HG03064 (cell line): ENCODE data around the gene SPPL3.
"Not testable (repeated sequence)": the region's sequence is repeated elsewhere in the genome, so short reads cannot be mapped to it uniquely, and the experiment has no call there.

Source experiments
- ATAC-seq: cut with Tn5 transposase; IDR thresholded peaks from one replicate; pipeline ENCODE4 v1.9.1; 2021; ENCODE audit warnings: low read depth; ENCODE audit not compliant: unreplicated experiment

Gene SPPL3

DNA sequence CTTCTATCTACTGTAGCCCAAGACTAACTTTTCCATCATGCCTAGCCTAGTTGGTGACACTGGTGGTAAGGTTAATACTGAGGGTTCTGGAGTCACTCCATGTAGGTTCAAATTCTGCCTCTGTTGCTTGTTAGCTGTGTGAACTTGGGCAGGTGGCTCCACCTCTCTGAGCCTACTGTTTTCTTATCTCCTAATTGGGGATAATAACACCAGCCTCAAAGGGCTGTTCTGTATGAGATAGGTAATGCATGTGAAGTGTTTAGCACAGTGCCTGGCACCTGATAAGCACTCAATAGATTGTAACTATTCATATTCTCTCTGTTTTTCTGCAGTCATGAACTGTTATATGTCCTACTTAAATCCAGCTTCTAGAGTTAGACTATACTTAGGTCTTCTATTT, 17.5 kb upstream of the SPPL3 start:
- no peak for ATAC-seq

DNA sequence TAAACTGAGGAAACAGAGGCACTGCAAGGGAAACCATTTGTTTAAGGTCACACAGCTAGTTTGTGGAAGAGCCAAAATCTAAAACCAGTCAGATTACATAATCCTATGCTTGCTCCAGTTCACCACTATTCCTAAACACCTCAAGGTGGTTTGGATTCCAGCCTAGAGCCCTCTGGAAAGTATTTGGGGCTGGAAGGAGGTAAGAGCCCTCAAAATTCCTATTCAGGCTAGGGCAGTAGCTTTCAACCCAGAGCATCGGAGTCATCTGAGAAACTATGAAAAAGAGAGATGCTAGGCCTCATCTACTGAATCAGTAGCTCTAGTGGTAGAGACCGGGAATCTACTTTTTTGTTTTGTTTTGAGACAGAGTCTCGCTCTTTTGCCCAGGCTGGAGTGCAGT, 16.0 kb upstream of the SPPL3 start:
- ATAC-seq: no peak

DNA sequence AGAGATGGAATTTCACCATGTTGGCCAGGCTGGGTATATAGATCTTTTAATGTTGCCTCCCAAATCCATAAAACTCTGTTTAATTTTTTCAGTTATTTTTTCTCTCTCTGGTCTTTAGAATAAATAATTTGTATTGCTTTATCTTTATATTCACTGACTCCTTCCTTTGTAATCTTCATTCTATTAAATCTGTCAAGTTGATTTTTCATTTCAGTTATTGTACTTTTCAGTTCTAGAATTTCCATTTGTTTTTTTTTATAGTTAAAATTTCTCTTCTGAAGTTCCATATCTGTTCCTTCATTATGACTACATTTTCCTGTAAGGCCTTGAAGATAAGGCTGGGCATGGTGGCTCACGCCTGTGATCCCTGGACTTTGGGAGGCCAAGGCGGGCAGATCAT, 13.6 kb upstream of the SPPL3 start:
- no peak for ATAC-seq

DNA sequence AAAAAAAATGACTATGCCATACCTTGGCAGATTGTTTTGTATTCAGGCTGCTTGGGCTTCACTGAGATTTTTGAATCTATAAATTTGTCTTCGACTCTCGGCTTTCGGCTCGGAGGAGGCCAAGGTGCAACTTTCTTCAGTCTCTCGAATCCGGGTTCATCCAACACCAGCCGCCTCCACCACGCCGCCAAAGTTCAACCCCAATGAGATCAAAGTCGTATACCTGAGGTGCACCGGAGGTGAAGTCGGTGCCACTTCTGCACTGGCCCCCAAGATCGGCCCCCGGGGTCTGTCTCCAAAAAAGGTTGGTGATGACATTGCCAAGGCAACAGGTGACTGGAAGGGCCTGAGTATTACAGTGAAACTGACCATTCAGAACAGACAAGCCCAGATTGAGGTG, 12.4 kb upstream of the SPPL3 start:
- no peak for ATAC-seq

DNA sequence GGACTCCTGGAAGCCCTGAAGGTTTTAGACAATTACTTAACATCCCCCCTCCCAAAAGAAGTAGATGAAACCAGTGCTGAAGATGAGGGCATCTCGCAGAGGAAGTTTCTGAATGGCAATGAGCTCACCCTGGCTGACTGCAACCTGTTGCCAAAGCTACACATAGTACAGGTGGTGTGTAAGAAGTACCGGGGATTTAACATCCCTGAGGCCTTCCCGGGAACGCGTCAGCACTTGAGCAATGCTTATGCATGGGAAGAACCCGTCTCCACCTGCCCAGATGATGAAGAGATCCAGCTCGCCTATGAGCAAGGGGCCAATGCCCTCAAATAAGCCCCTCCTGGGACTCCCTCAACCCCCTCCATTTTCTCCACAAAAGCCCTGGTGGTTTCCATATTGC, 10.6 kb upstream of the SPPL3 start:
- no peak for ATAC-seq

DNA sequence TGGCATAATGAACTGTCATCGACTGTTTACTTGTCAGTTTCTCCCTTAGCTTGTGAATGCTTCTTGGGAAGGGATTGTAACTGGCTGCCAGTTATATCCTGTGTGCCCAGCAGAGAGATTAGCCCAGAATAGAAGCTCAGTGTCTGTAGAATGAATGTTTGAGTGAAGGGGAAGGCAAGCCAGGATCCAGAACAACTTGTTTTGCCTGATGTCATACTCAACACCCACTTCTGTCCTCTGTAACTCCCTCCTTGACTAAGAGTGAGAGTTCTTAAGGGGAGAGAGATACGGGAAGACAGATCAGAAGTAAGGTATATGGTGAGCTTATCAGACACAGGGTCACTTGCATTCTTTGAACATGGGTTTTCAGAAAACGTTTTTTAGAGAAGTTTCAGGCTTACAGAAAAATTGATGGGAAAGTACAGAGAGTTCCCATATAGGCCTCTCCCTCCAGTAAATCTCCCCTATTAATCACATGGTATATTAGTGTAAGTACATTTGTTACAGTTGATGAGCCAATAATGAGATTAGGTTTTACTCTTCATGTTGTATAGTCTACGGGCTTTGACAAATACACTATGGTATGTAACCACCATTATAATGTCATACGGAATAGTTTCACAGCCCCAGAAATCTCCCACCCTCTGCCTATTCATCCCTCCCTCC, 5.6 kb upstream of the SPPL3 start:
- ATAC-seq: no peak

DNA sequence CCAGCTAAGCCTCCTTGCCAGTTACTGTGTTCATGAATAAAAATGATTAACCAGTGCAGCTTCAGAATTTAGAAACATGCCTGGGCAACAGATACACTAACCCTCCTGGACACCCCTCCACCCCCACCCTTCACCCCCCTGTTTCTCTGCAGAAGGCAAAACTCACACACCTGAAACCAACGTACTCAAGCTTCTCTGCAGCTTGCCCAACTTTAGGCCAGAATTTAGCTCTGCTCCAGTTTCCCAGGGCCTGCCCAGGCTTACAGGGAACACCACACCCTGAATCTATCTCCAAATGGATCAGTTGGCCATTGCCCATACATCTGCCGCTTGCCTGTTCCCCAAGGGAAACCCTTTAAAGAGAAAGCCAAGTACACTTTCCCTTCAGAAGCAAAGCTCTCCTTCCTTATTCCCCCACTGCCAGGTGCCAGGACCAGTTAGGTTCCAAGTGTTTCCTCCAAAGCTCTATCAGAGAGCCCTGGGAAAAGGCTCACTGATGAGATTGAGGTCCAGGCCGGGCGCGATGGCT, 1.8 kb upstream of the SPPL3 start:
- ATAC-seq: no peak

DNA sequence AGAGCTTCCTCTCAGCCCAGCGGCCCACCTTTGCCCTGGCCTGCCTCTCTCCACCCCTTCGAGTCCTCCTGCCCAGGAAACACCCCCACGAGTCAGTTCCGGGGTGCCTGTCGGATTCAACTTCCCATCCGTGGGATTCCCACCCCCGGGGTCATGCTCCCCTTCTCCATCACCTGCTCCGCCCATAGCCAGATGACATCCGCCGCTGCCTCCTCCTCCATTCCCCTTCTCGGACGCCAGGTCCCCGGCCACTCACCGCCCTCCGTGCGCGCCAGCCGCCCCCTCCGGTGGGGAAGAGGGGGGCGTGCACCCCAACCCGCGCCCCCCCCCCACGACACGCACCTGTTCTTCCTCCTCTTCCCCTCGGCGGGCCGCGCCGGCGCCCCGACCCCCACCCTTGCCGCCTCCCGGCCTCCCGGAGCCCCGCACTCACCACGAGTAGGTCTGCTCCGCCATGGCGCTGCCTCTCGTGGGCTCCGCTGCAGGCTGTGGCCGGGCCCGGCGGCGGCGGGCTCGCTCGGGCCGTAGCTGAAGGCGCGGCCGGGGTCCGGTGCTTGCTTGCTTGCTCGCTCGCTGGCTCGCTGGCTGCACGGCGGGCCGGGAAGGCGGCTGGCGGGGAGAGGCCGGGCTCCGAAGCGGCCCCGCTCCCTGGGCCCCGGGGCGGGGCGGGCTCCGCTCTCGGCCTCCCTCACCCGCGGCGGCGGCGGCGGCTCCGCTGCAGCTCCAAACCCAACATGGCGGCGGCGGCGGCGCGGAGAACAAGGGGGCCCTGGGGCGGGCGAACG, 554 bp downstream of the SPPL3 start:
- peak; percentile 33 for ATAC-seq

DNA sequence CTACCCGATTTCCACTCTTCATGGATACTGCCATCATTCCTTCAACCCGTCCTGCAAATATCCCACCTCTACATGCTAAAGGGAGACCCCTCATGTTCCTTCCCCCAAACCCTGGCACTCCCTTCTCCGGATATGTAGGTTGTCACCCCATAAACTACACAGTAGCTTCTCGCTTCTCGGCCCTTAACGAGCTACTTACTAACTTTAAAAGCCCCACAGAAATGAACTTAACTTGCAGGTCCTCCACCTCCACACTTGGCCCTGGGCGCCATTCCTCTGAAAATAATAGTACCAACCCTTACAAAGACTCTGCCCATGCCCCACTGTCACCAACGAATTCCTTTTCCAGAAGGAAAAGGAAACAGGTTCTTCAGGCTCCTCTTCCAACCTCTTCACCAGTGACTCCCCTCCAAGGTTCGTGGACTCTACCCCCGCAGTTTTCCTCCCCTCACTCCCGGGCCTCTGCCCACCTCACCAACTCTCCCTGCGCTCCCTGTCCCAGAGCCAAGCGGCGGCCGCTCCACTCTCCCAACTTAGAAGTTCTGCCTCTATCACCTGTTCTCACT, 1.2 kb downstream of the SPPL3 start:
- ATAC-seq: no peak

DNA sequence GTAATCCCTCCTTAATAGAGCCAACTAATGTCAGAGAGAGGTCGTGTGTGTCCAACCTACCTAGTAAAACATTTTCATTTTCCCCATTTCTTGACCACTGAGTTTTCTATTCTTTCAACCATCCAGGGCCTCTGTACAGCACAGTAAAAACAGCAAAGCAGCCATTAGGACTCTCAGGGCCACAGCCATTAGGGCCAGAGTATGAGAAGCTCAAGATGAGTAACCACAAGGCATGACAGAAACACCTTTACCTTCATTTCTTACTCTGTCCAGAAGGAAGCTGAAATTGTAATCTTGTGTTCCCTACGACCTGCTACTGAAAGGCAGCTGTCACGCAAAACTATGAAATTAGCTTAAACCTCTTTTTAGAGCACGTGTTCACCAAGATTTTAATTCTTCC, 2.3 kb downstream of the SPPL3 start:
- no peak for ATAC-seq

DNA sequence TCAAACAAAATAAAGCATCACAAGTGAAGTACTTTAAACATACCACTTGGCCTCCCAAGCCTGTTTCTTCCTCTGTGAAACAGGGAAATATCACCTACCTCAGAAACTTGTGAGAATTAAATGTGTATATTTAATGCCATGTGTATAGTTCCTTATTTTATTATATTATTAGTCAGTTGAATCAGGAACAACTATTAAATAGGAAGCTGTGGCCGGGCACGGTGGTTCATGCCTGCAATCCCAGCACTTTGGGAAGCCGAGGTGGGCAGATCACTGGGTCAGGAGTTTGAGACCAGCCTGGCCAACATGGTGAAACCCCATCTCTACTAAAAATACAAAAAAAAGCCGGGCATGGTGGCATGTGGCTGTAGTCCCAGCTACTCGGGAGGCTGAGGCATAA, 3.1 kb downstream of the SPPL3 start:
- not testable (repeated sequence) for ATAC-seq

DNA sequence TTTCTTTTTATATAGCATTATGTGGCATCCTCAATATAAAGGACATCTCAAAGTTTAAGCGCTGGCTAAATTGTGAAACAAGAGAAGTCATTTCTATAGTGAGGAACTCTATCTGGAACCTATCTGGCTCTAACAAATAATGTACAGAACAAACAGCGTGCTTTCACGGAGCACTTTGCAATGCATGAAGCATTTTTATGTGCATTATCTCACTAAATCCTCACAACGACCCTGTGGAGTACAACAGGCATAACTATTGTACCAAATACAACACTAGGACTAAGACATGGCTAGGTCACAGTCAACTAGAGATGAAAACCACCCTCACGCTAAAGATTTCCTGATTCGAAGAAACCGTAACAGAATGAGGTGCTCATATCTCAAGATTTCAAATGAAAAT, 8.6 kb downstream of the SPPL3 start:
- no peak for ATAC-seq

DNA sequence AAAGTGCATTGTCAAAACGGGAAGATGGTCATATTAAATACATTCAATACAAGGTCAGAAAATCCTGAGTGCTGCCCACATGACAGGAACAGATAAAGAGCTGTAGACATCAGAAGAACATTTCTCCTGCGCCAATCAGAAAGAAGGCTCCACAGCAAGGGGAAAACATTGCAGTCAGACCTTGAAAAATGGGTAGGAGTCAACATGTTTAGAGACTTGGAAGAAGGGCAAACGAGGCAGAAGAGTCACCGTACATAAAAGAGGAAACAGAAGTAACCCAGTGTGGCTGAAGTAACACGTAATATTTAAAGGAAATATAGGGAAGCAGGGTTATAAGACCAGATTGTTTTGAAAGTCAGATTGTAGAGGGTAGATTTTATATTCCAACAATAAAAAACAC, 11.9 kb downstream of the SPPL3 start:
- ATAC-seq: no peak

DNA sequence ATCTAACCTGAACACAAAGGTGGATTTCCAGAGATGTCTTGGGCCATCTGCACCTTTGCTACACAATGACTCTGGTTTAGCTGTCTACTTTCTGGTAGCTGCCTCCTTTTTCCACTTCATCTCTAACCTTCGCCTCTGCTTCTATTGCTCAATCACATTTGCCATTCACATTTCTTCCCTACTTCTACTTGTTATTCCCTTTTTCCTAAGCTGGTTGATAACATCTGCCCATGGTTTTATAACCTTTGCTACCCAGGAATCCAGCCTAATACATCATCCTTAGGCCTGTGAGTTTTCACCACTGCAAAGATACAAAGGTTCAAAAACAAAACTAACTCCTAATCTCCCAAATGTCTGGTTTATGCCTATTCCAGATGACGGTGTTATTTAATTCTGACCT, 13.2 kb downstream of the SPPL3 start:
- ATAC-seq: no peak

DNA sequence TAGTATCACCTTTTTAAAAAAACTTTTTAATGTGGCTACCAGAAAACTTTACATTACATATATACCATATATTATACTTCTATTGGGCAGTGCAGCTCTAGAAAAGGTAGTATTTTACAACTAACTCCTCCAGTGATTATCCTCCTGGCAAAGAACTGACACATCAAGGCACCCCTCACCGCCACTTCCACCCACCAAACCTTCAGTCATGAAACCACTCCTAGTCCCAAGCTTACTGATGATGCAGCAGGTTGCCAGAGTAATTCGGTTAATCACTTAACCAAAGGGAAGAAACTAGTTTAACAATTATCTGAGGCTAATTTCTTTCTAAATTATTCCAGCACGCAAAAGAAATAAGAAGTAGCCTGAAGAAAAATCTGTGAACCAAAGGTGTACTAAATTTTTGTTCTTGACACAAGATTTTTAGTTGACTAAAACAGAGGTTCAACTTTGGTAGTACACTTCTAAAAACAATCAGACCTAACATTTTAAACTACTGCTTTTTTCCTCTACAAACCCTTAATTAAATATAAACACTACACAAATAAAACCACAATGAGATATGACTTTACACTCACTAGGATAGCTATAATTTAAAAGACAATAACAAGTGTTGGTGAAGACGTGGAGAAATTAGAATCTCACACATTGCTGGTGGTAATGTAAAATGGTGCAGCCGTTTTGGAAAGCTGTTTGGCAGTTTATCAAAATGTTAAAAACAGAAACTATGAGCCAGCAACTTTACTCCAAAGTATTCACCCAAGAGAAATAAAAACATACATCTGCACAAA, 16.7 kb downstream of the SPPL3 start:
- ATAC-seq: no peak

DNA sequence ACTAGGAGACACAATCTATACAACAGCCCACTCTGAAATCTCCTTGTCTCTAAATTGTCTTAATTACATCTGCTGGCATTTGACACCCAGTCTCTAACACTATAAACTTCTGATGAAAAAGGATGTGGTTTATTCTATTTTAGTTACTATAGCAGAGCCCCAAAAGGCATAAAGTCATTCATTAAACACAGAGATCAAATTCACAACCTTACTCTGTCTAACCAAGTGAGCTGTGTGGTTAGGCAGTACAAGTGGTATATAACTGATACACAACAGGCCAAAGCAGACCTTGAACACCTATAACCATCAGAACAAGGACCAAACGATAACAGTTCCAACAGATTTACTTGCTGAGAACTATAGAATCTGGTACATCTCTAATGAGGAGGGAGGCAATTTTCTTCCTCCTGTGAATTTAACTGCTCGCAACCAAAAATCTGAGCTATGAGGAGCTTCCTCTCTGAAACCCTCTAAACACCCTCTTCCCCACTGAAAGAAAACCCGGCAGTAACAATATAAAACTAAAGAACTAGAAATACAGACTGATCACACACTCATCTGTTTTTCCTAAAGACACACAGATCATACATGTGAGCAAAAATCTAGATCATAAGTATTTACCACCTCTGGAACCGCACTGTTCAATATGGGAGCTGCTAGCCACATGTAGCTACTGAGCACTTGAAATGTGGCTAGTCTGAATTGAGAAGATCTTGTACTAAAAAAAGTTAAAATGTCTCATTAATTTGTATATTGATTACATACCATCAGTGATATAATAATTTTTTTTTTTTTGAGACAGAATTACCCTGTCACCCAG, 17.7 kb downstream of the SPPL3 start:
- ATAC-seq: peak; percentile 70

DNA sequence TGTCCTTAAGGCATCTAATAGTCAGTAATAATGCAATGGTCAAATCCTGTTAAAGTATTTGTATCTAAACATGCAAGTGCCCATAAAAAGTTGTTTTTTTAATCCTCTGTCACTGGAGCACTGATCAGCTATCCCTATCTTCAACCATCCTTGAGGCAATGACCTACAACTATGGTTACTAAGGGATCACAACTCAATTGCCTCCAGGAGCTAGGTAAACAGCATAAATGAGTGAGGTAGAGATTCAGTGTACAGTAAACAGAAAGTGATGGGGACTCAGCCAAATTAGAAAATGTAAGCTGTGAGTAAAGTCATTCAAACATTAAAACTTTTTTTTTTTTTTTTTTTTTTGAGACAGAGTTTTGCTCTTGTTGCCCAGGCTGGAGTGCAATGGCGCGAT, 18.6 kb downstream of the SPPL3 start:
- ATAC-seq: no peak

DNA sequence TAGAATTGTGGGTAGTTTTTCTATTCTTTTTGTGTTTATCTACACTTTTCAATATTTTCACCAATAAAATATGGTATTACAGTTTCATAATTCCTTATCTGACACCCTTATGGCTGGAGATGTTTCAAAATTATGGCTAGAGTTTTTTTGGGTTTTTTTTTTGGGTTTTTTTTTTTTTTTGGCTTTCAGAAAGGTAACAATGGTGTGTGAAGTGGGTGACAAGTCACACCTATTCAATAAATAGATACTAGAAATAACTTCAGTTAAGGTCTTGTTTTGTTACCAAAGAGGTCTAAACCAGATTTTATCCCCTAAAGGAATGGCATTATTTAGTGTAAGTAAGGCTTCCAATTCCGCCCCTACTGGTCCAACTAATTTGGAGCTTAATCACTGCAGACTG, 19.5 kb downstream of the SPPL3 start:
- ATAC-seq: no peak

DNA sequence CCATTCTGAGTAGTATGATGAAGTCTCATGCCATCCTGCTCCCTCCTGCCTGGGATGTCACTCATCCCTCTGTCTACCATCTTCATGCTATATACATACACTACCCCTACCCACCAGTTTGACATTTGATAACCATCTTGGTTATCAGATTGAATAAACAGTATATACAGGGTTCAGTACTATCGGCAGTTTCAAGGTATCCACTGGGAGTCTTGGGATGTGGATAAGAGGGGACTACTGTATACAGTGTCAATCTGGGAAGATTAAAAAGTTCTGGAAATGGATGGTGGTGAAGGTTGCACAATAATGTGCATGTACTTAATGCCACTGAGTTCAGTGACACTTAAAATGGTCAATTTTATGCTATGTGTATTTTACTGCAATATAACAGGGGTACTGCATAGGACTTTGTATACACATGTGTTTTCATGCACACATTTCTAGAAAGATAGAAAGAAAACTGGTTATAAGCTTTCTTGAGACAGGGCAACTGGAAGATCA, 22.1 kb downstream of the SPPL3 start:
- ATAC-seq: no peak

DNA sequence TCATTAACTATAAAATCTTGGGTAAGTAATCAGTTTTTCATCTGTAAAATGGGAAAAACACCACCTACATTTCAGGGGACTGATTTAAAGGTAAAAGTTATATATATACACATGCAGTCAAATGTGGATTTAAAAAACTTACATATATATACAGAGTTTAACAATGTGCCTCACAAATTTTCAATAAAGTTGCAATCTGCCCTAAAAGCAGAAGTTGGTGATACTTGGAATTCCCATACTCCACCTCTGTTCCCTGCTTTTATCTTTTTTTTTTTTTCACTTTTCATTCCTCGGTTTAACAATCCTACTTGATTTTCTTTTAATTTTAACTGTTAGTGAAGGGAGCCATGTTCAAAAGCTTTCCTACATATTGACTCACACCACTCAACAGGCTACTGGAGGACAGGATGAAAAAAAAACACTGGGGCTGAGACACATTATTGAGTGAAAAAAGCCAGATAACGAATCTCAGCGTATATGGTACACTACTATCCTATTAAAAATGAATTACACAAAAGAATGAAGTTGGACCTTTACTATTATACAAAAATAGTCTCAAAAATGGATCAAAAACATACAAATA, 24.3 kb downstream of the SPPL3 start:
- no peak for ATAC-seq
